Muscle of arm (tissue), 14 donors: ENCODE measurements around the gene KLC3. TPM values are rescaled to one million over a fixed set of nuclear protein-coding genes. Genes with fewer than 3 reads are reported as not detected.
A peak's percentile ranks its signal among the peaks of the same experiment; 100 is the strongest.
"Not testable (repeated sequence)": the region's sequence is repeated elsewhere in the genome, so short reads cannot be mapped to it uniquely, and the experiment has no call there.

Source experiments
- DNase-seq: peaks from one replicate; pipeline ENCODE4 v3.0.0-alpha.2; 2013
- long read RNA-seq, 11 donors: transcript quantifications; one replicate each; lab custom pipeline, GENCODE V29; 2026
- polyA plus RNA-seq, 12 donors: library from polyadenylated mRNA; unstranded; fragments of 120-200 nt; gene quantifications; one replicate each; pipeline ENCODE4 v1.2.1, GENCODE V29; 2013; ENCODE audit not compliant: insufficient read length in 12 of 12

The KLC3 gene
- polyA plus RNA-seq, result 10 to 100 TPM in 1 of 12 donors, 1 to 10 TPM in 2, under 1 TPM in 6, not detected in 3; 0.12 to 23.1 (median 0.25) TPM
- long read RNA-seq, donor 1, result 0 reads
- long read RNA-seq, donor 2, result 0 reads
- long read RNA-seq, donor 3, result 0 reads
- long read RNA-seq, donor 4, result 0 reads
- long read RNA-seq, donor 5, partial matches to known transcripts, result 80 of 181 reads
- long read RNA-seq, donor 5, other reads (novel, unspliced or antisense), result 101 of 181 reads
- long read RNA-seq, donor 6, result 0 reads
- long read RNA-seq, donor 7, partial matches to known transcripts, result 18 of 43 reads
- long read RNA-seq, donor 7, other reads (novel, unspliced or antisense), result 24 of 43 reads
- long read RNA-seq, donor 8, result 0 reads
- long read RNA-seq, donor 9, result 0 reads
- long read RNA-seq, donor 10, result 0 reads
- long read RNA-seq, donor 11, result 0 reads

- no peak for DNase-seq
Observed at GRCh38 chr19:45340232-45340898, at the start of gene KLC3. TSS of gene KLC3 (plus strand) at chr19:45340750. CDS start at chr19:45345542, 4,792 bp downstream.

- DNase-seq, result no peak
Observed at GRCh38 chr19:45291834-45292233, 48.7 kb upstream of the KLC3 start.

- no peak for DNase-seq
Observed at GRCh38 chr19:45293682-45294081, 46.9 kb upstream of the KLC3 start.

- DNase-seq, result peak; percentile 66
Observed at GRCh38 chr19:45294291-45295029, 46.1 kb upstream of the KLC3 start.

GRCh38 chr19:45295873-45296272, 44.7 kb upstream of the KLC3 start:
- DNase-seq, result no peak

- DNase-seq, result no peak
Observed at GRCh38 chr19:45296355-45296754, 44.2 kb upstream of the KLC3 start.

- no peak for DNase-seq
Observed at GRCh38 chr19:45297674-45298073, 42.9 kb upstream of the KLC3 start.

GRCh38 chr19:45298264-45298663, 42.3 kb upstream of the KLC3 start:
- DNase-seq, result no peak

- DNase-seq, result no peak
Observed at GRCh38 chr19:45299719-45300118, 40.8 kb upstream of the KLC3 start.

DNA sequence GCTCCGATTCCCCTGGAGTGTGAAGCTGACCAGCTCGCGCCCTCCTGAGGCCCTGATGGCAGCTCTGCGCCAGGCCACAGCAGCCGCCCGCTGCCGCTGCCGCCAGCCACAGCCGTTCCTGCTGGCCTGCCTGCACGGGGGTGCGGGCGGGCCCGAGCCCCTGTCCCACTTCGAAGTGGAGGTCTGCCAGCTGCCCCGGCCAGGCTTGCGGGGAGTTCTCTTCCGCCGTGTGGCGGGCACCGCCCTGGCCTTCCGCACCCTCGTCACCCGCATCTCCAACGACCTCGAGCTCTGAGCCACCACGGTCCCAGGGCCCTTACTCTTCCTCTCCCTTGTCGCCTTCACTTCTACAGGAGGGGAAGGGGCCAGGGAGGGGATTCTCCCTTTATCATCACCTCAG, 38.1 kb upstream of the KLC3 start:
- DNase-seq, result no peak

GRCh38 chr19:45303269-45304060, 37.1 kb upstream of the KLC3 start:
- DNase-seq, result no peak

DNA sequence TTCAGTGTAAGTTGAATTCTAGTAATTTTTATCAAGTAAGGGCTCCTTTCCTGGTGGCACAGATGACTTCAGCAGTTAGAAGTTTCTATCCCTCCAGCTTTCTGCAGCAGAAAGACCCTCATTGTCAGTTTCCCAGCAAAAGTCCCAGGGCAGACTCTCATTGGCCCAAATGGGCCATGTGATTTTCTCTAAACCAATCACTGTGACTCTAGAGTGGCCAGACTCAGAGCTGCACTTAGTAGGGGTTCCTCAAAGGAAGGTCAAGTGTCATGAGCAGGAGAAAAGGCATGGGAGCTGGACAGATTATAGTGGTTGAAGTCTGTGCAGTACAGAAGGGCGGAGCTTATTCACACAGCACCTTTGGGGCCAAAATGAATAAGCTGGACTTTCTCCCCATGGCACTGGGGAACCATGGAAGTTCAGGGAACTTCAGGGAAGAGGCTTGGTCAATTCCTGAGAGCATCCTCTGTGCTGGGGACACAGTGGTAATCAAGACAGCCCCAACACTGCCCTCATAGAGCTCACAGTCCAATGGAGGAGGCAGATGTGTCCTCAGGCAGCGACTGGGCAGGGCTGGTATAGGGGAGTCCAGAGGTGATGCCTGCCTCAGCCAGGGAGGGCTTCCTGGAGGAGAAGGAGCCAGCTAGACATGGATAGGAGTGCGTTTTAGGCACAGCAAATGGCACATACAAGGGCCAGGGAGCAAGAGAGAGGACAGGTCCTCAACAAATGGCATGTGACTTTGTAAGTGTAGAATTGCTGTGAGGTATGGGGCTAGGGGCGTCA, 36.2 kb upstream of the KLC3 start:
- no peak for DNase-seq

GRCh38 chr19:45305007-45305406, 35.5 kb upstream of the KLC3 start:
- DNase-seq, result no peak

DNA sequence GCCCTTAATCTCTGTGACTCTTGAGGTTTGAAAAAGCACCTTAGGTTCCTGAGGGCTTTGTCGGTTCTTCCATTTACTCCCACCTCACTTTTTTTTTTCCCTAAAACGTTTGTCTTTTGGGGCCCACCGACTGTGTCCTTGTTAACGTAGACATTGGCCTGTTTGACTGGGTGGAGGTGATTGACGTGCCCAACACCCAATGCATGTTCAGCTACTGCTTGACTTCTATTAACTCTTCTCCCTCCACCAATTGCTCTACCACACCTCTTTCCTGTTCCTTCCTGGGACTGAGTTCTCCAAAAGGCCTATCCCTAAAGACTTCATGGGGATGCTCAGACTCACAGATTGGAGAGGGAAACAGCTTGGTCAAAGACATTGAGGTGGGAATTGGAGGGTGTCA, 35.1 kb upstream of the KLC3 start:
- no peak for DNase-seq

DNA sequence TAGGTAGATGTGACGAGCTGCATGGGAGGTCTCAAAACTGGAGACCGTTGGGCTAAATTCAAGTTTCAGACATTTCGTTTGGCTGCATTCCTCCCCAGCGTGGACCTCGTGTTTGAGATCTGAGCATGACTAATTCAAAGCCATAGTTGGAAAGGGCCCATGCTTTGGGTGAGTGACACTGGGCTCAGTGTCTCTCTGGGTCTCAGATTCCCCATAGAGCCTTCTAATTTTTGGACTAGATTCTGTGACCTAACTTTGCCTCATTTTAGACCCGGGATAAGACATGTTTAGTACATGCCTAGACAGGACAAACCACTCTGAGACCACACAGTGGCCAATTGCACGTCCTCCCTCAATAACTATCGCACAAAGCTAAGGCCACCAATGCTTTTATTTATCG, 34.5 kb upstream of the KLC3 start:
- no peak for DNase-seq

GRCh38 chr19:45306518-45307027, 34.0 kb upstream of the KLC3 start:
- DNase-seq, result no peak

- no peak for DNase-seq
Observed at GRCh38 chr19:45307361-45307760, 33.2 kb upstream of the KLC3 start.

DNA sequence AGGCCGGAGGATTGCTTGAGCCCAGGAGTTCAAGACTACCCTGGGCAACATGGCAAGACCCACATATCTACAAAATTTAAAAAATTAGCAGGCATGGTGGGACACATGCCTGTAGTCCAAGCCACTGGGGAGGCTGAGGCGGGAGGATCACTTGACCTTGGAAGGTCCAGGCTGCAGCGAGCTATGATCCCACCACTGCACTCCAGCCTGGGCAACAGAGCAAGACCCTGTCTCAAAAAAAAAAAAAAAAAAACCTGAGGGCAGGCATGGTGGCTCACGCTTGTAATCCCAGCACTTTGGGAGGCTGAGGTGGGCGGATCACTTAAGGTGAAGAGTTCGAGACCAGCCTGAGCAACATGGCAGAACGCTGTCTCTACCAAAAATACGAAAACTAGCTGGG, 31.2 kb upstream of the KLC3 start:
- not testable (repeated sequence) for DNase-seq

- DNase-seq, result no peak
Observed at GRCh38 chr19:45311621-45312020, 28.9 kb upstream of the KLC3 start.

GRCh38 chr19:45312285-45312684, 28.3 kb upstream of the KLC3 start:
- DNase-seq, result not testable (repeated sequence)
